HG03139 (cell line): ENCODE data around the gene ARHGEF11.
"Not testable (repeated sequence)": the region's sequence is repeated elsewhere in the genome, so short reads cannot be mapped to it uniquely, and the experiment has no call there.

Source experiments
- ATAC-seq: cut with Tn5 transposase; IDR thresholded peaks from one replicate; pipeline ENCODE4 v1.9.1; 2021; ENCODE audit not compliant: unreplicated experiment

Gene ARHGEF11

DNA sequence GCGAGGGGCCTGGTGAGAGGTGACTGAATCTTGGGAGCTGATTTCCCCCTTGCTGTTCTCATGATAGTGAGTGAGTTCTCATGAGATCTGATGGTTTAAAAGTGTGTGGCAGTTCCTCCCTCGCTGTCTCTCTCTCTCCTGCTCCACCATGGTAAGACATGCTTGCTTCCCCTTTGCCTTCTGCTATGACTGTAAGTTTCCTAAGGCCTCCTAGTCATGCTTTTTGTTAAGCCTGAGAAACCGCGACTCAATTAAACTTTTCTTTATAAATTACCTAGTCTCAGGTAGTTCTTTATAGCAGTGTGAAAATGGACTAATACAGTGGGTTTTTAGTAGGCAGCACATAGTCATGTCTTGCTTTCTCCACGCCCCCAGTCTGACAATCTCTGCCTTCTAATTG lies 10.2 kb upstream of the ARHGEF11 start:
- ATAC-seq: not testable (repeated sequence)

DNA sequence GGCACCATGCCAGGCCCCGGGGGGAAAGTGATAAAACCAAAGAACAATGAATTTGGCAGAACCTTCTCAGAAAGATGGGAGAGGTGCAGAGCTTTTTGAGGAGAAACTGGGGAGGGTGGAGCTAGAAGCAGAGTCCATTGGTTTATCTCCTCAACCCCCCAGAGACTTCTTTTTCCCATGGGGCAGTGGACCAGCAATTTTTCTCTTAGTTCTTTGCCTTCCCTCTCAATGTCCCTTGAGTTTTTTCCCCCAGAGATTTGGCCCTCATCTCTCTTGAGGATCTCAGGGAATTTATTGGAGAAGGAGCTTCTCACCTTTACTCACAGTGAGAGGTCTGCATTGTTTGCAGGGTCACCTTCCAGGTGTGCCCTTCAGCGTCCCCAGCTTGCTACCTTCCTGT lies 5.3 kb upstream of the ARHGEF11 start:
- no peak for ATAC-seq

DNA sequence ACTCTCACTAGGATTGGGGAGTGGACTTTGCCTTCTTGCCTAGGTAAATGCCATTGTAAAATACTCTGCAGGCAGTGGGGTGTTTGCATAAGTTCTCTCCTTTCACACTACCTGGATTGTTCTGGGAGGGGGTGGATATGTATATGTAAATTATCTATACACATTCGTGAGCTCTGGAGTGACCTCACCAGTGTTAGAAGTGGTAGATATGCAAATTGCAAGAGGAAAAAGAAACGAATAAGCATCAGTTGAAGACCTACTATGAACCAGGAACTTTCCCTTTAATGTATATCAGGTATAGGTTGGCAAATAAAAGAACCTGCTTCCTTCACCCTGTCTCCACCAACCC lies 1.5 kb upstream of the ARHGEF11 start:
- ATAC-seq: no peak

DNA sequence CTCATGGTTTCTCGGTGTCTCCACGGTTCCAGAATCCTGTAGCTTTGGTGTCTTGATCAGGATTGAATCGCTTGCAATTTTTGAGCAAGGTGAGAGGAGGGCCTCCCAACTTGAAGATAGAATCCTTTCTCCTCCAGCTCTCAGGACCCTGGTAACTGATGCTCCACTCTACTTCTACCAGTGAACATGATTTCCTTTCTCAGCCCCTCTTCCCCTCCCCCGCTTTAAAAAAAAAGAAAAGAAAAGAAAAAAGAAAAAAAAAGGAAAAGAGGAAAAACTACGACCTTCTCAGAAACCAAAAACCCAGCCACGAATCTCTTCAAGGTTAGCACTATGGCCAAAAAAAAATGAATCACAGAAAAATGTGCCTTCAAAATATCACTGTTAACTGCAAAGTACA lies 1.2 kb downstream of the ARHGEF11 start:
- no peak for ATAC-seq

DNA sequence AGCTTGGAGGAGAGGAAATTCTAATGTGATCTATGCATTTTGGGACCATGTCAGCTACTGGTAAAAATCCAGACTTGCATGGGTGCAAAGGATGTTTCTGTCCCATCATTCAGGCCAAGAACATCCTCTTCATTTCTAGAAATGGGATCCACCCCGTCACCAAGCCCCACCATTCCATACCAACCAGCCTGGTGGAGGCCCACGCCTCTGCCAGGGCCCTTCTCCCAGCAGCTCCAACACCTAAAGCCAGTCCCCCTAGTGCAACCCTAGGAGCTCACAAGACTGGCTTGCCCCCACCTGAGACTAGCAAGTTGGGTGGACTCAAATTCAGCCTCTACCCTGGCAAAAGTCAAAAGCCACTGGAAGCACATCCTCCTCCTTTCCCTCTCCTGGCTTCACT lies 1.9 kb downstream of the ARHGEF11 start:
- no peak for ATAC-seq

DNA sequence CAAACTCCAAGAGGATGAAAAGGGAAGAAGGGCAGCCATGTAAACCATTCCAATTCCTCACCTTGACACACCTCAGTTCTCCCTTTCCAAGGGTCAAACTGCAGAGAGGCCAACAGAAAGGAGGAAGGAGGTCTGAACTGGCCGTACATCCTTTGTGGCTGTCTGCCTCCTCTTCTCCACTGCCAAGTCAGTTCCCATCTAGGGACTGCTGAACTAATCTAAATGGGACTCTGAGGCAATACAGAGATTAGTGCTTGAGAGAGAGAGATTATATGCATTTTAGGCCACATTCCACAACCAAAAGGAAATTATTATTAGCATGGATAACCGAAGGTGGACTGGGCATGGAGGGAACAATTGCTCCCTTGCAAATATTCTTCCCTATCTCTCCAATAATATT lies 2.7 kb downstream of the ARHGEF11 start:
- no peak for ATAC-seq

DNA sequence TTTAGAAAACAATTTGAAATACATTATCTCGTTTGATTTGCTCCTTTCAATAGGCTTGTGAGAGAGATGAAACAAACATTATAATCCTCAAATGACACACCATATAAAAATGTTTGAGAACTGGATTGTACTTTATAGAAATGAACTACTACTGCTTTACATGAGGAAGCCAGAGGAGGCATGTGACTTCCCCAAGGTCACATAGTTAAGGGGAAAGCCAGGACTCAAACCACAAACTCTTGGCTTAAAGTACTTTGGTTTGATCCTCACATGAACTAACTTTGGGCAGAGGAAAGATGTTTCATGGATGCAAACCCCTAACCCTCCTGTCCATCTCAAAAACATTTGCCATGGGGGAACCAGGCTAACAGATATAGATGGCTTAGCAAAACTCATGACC lies 4.7 kb downstream of the ARHGEF11 start:
- ATAC-seq: no peak

DNA sequence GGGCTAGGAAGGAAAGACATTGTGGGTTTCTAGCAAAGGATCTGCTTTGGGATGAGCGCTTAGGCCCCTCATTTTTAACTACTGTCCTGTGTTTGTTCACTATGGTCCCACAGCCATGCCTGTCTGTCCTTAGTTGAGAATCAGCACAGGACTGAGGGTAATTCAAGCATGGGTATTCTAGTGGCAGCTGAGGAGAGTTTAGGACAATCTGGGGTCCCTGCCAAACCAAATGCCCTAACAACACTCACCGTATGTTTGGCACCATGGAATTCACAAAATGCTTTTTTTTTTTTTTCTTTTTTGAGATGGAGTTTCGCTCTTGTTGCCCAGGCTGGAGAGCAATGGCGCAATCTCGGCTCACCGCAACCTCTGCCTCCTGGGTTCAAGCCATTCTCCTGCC lies 10.4 kb downstream of the ARHGEF11 start:
- ATAC-seq: no peak

DNA sequence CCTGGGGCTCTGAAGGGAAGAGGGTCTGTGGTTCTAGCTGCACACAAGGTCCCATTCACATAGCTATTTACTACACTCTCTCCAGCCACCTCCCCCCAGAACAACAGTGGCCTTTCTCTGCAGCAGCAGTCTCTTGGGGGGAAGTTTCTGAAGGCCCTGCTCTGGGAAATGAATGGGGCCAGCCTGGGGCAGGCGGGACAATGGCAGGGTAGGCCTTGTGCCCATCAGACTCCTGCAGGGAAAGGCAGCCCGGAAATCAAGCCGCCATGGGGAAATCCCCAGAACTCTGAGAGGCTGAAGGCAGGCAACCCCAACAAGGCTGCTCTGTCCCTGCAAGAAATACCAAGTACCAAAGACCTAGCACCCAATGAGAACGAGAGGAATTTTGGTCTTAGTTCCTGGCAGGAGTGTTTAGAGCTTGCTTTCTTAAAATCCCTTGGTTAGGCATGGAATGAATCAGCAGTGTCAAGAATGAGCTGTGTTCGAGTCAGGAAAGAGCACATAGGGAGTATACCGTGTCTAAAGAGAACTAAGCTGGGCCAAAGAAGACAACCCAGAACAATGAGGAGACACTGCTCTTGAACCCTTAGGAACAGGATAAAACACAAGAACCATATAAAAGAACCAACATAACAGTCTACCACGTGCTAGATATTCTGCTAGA lies 11.3 kb downstream of the ARHGEF11 start:
- no peak for ATAC-seq

DNA sequence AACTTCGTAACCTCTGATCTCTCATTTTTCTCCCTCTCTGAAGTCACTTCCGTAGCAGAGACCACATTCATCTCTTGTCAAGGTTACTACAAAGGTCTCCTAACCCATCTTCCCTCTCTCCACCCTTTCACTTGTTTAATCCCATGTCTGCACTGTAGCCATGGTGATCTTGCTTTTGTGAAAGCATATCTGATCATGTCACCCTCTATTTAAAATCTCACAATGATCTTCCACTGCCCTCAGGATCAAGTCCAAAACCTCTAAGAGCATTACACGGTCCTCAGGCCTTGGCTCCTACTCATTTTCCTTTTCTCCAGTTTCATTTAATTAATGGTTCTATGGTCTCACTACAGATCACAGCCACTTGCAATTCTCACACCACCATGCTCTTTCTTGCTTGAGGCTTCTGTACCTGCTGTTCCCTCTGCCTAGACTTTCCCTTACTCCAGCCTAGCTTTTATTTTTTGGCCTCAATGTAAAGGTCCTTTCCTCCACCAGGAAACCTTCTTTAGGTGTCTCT lies 12.1 kb downstream of the ARHGEF11 start:
- no peak for ATAC-seq

DNA sequence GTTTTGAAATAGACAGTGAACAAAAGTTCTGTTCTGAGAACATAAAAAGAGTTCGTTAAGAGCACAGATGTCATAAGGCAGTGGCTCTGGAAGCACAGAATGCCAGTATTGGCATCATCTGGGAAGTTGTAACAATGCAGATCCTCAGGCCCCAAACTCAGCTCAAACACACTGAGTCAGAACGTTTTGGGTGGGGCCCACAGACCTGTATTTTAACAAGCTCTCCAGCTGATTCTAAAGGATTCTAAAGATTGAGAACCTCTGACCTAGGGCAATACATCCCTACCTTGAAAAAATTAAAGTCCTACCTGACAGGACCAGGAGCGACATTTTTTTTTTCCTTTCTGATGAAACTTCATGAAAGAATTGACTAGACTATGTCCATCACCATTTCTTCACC lies 13.2 kb downstream of the ARHGEF11 start:
- ATAC-seq: no peak

DNA sequence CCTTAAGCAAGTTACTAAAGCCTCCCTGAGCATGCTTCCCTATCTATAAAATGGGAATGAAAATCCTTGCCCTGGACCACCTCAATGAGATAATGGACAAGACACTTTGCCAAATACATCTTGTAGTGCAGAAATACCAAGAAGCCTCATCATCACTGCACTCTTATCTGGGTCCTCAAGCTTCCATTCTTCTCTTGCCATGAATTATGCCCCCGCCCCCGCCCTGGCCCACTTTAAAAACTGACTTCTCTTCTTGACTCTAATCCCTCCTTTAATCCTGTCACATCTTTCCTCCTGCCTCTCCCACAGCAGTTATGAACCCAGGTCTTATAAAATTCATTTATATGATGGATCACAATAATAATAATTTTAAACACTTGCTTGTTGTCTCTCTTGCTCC lies 14.8 kb downstream of the ARHGEF11 start:
- ATAC-seq: no peak

DNA sequence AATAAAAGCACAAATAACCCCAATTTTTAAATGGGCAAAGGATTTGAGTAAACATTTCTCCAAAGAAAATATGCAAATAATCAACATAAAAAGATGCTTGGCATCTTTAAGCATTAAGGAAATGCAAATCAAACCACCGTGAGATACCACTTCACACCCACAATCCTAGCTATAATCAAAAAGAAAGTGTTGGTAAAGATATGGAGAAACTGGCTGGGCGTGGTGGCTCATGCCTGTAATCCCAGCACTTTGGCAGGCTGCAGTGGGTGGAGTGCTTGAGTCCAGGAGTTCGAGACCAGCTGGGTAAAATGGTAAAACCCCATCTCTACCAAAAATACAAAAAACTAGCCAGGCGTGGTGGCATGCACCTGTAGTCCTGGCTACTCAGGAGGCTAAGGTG lies 16.9 kb downstream of the ARHGEF11 start:
- no peak for ATAC-seq

DNA sequence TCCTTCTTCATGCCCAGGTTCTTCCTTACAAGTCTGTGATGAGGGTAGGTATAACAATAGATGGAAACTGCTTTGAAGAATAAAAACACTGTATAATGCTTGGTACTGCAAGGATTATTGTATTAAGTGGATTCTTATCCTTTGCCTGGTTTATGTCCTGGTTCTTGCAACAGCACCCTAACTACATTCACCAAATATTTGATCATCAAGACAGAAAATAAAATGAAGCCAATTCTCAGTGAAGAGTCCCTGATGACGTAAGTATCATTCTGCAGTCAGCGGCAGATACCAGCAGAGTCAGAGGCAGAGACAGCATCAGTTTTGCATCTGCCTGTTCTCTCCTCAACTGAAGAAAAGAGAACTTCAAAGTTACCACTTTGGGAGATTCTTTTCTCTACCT lies 19.7 kb downstream of the ARHGEF11 start:
- ATAC-seq: no peak

DNA sequence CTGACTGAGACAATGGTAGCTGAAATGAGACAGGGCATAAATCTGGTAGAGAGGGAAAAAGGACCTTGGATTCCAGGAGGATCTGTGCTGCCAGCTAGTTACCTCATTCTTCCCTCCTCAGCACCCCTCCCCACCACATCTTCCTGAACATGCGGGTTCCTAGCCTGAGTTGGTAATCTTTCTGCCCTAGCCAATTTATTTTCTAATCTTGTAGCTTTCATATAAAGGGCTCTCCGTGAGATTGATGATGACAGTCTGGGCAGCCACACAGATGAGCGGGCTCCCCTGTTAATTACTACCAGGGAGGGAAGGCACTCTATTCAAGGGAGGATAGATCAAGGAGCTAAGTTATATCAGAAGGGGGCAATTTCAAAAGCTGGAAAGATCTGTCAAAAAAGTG lies 20.2 kb downstream of the ARHGEF11 start:
- ATAC-seq: no peak

DNA sequence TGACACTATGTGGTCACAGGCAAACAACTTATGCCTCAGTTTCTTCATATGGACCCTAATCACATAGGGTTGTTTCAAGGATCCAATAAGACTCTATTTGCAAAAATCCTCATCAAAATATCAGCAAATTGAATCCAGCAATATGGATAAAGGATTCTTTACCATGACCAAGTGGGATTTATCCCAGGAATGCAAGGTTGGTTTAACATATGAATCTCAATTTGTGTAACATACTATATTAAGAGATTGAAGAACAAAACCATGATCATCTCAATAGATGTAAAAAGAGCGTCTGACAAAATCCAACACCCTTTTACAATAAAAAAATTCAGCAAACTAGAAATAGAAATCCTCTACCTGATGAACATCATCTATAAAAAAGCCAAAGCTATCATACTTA lies 23.9 kb downstream of the ARHGEF11 start:
- no peak for ATAC-seq

DNA sequence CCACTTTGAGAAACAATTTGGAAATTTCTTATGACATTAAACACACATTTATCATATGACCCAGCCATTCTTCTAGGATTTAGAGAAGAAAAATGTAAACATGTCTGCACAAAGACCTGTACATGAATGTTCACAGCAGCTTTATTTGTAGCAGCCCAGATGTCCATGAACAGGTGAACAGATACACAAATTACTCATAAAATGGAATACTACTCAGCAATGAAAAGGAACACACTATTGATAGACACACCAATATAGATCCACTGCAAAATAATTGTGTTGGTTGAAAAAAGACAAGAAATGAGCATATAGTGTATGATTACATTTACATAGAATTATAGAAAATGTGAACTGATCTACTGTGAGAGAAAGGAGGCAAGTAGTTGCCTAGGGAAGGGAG lies 26.1 kb downstream of the ARHGEF11 start:
- ATAC-seq: no peak

DNA sequence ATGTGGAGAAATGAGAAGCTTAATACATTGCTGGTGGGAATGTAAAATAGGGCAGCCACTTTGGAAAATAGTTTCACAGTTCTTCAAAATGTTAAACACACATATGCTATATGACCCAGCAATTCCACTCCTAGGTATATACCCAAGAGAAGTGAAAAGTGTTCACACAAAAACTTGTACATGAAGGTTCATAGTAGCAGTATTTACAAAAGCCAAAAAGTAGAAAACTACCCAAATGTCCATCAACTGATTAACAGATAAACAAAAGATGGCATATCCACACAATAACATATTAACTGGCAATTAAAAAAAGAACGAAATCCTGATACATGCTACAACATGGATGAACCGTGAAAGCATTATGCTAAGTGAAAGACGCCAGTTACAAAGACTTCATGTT lies 33.7 kb downstream of the ARHGEF11 start:
- ATAC-seq: no peak

DNA sequence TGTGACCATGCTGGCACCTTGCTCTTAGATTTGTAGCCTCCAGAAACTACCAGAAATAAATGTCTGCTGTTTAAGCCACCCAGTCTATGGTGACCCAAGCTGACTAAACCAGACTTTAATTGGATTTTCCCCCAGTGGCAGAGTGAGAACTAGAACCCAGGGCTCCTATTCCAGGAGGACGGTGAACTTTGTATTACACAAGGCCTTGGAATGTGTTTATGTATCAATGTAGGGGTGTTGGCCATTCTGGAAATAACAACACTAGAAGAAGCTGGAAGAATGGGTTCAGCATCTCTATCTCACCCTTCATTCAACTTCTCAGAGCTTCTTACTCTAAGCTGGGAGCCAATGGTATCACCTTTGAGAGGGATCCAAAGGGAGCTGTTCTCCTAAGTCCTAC lies 37.0 kb downstream of the ARHGEF11 start:
- no peak for ATAC-seq

DNA sequence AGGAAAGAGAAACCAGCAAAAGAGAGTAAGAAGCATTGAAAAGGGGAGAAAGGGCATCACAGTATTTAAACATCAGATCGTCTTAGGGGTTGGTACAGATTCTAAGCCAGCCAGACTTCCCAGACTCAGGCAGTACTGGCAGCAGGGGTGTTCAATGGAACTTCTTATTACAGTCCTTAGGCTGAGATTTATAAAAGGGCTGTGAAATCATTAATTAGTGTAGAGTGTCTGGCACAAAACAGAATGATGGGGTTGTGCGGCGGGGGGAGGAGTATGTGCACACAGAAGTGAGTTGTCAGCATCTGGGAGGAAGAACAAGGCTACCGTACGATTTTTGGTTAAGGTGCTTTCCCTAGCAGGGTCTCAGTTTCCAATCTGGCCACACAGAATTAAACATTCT lies 38.2 kb downstream of the ARHGEF11 start:
- ATAC-seq: no peak

DNA sequence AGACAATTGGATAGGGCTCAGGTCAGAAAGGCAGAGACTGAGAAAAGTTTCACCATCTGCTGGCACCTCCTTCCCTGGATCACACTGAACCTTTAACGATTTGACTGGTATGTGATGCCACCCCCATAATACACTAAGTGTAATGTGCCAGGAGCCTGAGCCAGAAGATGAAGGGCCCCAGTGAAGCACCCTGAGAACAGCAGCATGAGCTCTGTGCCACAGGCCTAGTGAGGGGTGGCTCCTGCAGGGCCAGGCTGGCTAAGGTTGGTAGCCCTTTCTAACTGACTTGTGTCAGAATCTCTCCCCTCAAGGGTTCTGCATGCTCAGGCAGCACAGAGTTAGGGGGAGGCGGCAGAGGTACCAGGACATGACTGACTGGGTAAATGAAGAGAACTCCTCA lies 38.9 kb downstream of the ARHGEF11 start:
- ATAC-seq: no peak

DNA sequence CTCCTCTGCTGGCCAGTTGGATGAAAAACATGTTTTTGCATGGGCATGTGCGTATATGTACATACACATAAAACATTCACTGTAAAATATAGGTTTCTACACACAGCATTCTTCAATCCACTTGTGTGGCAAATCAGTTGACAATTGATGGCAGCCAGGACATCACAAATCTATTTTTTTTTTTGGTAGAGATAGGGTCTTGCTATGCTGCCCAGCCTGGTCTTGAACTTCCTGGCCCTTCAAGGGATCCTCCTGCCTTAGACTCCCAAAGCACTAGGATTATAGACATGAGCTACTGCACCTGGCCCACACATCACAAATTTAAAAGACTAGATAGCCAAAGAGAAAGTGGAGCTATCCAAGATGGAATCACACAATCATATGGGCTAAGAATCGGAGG lies 39.6 kb downstream of the ARHGEF11 start:
- no peak for ATAC-seq

DNA sequence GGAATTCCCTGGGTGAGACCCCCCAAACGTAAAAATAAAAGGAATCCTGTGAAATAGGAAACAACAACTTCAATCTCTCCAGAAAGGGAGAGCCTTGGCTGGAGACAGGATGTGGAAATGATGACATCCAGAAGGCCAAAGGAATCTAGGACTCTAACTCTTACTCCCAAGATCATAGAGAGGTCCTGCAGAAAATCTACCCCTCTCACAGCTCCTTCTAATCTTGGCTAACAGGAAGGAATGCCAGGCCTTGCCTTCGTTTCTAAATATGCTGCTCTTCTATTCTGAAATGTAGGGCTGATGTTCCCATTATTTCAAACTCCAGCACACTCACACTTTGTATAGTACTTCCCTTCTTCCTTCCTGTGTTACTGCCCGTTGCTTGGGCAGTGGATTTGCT lies 40.7 kb downstream of the ARHGEF11 start:
- no peak for ATAC-seq

DNA sequence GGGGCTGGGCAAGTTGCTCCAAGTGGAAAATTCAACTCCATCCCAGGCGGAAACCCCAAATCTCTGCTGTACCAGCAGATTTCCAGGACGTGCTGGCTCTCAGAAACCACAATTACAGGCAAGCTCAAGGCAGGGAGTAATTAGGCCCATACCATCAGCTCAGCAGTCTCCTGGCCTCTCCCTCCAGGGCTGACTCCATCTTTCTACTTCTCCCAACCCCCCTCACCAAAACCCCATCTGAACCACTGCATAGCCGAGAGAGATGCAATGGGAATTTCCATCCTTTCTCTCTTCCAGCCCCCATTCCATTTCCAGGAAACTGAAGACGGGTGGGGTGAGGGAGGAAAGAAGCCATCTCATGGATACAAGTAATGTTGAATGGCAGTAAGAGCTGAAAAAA lies 41.2 kb downstream of the ARHGEF11 start:
- ATAC-seq: no peak
